ENCODE results near the gene PSMD1. TPM values are rescaled to one million over a fixed set of nuclear protein-coding genes. Genes with fewer than 3 reads are reported as not detected.

The PSMD1 gene
- total RNA-seq, 2 experiments from 2014 or later: 141 to 143 TPM

GRCh38 chr2:231197706-231198290 lies 141.1 kb downstream of the PSMD1 start:
- Mint-ChIP-seq H3K4me3 (peak overlapping the region; percentile 90), H3K9me3 (no peaks in the 10 kb centered on the region), H3K4me1 (peaks cover 23% of the 10 kb centered on the region), H3K27me3 (no peaks in the 10 kb centered on the region), H3K36me3 (no peaks in the 10 kb centered on the region), H3K27ac (peak overlapping the region; percentile 82)
- no peak for DNase-seq

DNA sequence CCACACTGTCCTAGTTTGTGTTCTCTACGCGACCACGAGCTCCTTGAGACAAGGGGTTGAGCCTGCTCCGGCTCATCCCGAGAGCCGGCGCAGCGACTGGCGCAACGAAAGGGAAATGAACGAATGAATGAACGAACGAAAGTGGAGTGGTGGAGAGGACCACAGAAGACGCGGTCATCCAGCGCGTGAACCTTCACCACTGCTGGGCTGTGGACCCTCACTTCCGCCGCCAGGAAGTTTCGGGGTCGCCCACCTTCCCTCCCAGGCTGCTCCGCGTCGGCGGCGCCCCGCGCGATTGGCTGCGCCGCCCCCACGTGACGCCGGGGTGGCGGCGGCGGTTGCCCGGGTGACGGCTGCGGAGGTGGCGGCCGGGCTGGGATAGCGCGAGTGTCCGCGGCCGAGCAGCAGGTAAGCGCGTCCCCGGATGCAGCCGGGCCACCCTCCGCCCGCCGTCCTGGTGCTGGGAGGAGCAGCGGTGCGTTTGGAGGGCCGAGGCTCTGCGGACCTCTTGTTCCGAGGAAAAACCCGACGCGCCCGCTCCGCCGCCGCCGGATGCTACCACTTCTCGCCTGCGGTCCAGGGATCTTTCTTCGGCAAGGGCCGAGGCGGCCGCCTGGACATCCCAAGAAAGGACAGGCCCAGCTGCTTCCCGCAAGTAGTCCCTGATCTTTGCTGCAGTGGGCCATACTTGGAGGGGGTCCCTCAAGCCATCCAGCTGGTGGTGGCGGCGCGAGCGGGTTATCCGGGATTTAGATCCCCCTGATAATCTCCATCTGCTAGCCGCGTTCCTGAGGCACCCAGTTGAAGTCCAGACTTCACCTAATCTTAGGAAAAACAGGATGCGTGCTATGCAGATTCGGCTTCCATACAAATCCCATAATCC lies 141.9 kb downstream of the PSMD1 start, which contains the start of gene ARMC9:
TSS of gene ARMC9 (plus strand) at position 341 of the 883 bp plus-strand sequence. CDS start 7,608 bp downstream, outside the sequence.
- no peaks in the 10 kb centered on the region for H3K36me3 Mint-ChIP-seq
- H3K4me3 Mint-ChIP-seq: peak within 1 kb of the TSS; percentile 90
- no peaks in the 10 kb centered on the region for H3K9me3 Mint-ChIP-seq
- no peaks in the 10 kb centered on the region for H3K27me3 Mint-ChIP-seq
- H3K4me1 Mint-ChIP-seq: peaks cover 23% of the 10 kb centered on the region
- peak within 1 kb of the TSS; percentile 82 for H3K27ac Mint-ChIP-seq
- DNase-seq: peak; percentile 88

GRCh38 chr2:231199219-231199618 lies 142.6 kb downstream of the PSMD1 start:
- H3K27ac Mint-ChIP-seq: no peak overlapping the region

DNA sequence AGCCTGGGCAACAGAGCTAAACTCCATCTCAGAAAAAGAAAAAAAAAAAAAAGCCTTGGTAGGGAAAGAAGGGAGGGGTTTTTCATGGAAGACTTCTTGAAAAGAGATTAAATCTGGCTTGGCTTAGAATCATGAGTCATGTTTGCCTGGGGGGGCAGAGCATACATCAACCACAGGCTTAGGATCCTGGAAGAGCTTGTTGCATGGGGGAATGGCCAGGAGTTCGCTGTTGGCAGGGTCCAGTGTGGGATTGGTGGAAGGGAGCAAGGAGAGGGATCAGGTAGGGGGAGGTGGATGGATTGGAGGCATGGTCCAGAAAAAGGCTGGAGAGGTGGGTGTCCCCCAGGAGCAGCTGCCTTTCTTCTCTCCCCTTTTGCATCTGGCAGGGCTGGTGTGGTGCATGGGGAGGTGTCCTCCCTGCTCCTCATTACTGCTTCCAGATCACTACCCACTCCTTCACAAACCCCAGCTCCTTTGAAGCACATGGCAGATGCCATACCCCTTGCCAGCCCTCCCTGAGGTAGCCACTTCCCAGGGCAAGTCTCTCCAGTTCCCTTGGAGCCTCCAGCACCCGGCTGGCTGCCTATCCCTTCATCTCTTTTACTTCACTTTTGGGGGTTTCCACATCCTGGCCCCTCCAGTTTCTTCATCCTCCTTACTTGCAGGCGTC lies 144.3 kb downstream of the PSMD1 start:
- Mint-ChIP-seq H3K4me1 (peaks cover 23% of the 10 kb centered on the region), H3K9me3 (no peaks in the 10 kb centered on the region), H3K27me3 (no peaks in the 10 kb centered on the region), H3K27ac (no peak overlapping the region), H3K4me3 (no peak overlapping the region), H3K36me3 (no peaks in the 10 kb centered on the region)
- no peak for DNase-seq

More at GRCh38 chr2:231199219-231199618, 142.6 kb downstream of the PSMD1 start:
- Mint-ChIP-seq H3K4me3 (peak overlapping the region; percentile 81), H3K36me3 (no peaks in the 10 kb centered on the region), H3K9me3 (no peaks in the 10 kb centered on the region), H3K27me3 (no peaks in the 10 kb centered on the region), H3K4me1 (peaks cover 23% of the 10 kb centered on the region)
- DNase-seq: no peak

GRCh38 chr2:231201475-231201814 lies 144.8 kb downstream of the PSMD1 start:
- no peak overlapping the region for H3K27ac Mint-ChIP-seq
- H3K27me3 Mint-ChIP-seq: no peaks in the 10 kb centered on the region
- H3K36me3 Mint-ChIP-seq: no peaks in the 10 kb centered on the region
- H3K4me1 Mint-ChIP-seq: peaks cover 23% of the 10 kb centered on the region
- H3K9me3 Mint-ChIP-seq: no peaks in the 10 kb centered on the region
- no peak overlapping the region for H3K4me3 Mint-ChIP-seq
- no peak for DNase-seq

DNA sequence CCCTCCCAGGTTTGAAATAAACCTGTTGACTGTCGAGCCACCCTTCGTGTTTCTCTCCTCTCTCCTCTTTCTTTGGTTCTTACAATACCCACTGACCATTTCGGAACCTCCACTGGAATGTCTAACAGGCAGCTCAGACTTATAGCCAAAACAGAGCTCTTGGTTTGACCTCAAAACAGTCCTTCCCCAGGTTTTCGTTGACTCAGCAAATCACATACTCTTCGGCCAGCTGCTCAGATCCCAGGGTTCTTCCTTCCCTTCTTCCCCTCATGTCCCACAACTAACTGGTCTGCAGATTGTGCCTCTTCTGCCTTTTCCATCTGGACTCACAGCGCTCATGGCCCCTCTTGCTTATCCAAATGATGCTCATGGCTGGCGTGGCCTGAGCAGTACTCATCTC lies 146.4 kb downstream of the PSMD1 start:
- Mint-ChIP-seq H3K36me3 (no peaks in the 10 kb centered on the region), H3K27me3 (no peaks in the 10 kb centered on the region), H3K9me3 (no peaks in the 10 kb centered on the region), H3K4me3 (no peak overlapping the region), H3K4me1 (peaks cover 18% of the 10 kb centered on the region), H3K27ac (no peak overlapping the region)
- DNase-seq: no peak

- Mint-ChIP-seq H3K4me3 (no peak overlapping the region), H3K4me1 (peaks cover 13% of the 10 kb centered on the region), H3K36me3 (no peaks in the 10 kb centered on the region), H3K27ac (no peak overlapping the region), H3K27me3 (no peaks in the 10 kb centered on the region), H3K9me3 (no peaks in the 10 kb centered on the region)
- no peak for DNase-seq
These were observed 147.5 kb downstream of the PSMD1 start for GRCh38 chr2:231204146-231204545.

GRCh38 chr2:231204581-231204980 lies 147.9 kb downstream of the PSMD1 start:
- H3K27me3 Mint-ChIP-seq: no peaks in the 10 kb centered on the region
- H3K4me1 Mint-ChIP-seq: peaks cover 11% of the 10 kb centered on the region
- H3K9me3 Mint-ChIP-seq: no peaks in the 10 kb centered on the region
- no peak for DNase-seq
- no peak overlapping the region for H3K27ac Mint-ChIP-seq
- no peak overlapping the region for H3K4me3 Mint-ChIP-seq
- H3K36me3 Mint-ChIP-seq: no peaks in the 10 kb centered on the region

GRCh38 chr2:231207734-231208133 lies 151.1 kb downstream of the PSMD1 start:
- Mint-ChIP-seq H3K9me3 (no peaks in the 10 kb centered on the region), H3K36me3 (no peaks in the 10 kb centered on the region), H3K27me3 (no peaks in the 10 kb centered on the region), H3K4me1 (peaks cover 2% of the 10 kb centered on the region), H3K27ac (no peak overlapping the region), H3K4me3 (no peak overlapping the region)
- no peak for DNase-seq

GRCh38 chr2:231210782-231211181 lies 154.1 kb downstream of the PSMD1 start:
- no peaks in the 10 kb centered on the region for H3K9me3 Mint-ChIP-seq
- no peak overlapping the region for H3K4me3 Mint-ChIP-seq
- no peaks in the 10 kb centered on the region for H3K27me3 Mint-ChIP-seq
- no peaks in the 10 kb centered on the region for H3K36me3 Mint-ChIP-seq
- no peak overlapping the region for H3K27ac Mint-ChIP-seq
- no peak for DNase-seq
- peaks cover 2% of the 10 kb centered on the region for H3K4me1 Mint-ChIP-seq

DNA sequence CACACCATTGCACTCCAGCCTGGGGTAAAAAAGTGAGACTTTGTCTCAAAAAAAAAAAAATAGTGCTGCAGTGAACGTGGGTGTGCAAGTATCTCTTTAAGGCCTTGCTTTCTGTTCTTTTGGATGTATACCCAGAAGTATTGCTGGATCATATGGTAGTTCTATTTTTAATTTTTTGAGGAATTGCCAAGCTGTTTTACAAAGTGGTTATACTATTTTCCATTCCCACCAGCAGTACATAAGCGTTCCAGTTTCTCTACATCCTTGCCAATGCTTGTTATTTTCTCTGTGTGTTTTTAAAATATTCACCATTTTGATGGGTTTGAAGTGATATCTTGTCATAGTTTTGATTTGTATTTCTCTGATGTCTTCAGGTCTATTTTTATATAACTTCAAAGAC lies 154.8 kb downstream of the PSMD1 start:
- Mint-ChIP-seq H3K4me1 (peaks cover 2% of the 10 kb centered on the region), H3K27me3 (no peaks in the 10 kb centered on the region), H3K27ac (no peak overlapping the region), H3K36me3 (no peaks in the 10 kb centered on the region), H3K9me3 (no peaks in the 10 kb centered on the region), H3K4me3 (no peak overlapping the region)
- DNase-seq: no peak

DNA sequence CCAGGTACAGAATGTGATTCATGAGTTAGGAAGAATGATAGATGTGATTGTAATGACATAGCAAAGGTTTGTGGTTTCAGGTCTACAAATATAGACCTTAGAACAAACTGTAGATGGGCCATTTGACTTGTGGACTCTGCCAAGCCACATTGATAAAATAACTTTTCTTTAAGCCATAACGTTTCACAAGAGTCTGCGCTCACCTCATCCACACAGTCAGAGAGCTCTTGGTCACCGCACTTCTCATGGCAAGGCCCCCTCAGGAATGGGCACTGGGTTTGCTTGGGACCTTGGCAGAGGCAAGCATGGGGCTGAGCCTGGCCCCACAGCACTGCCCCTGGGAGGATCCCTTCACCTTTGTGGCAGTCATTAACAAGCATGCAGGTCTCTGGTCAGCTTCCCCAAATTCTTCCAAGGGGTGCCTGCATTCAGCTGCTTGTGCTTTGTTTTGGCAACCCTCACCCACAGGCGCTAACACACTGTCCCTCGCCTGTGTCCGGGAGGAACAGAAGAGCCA lies 155.7 kb downstream of the PSMD1 start:
- DNase-seq: no peak
- Mint-ChIP-seq H3K4me1 (peaks cover 2% of the 10 kb centered on the region), H3K36me3 (no peaks in the 10 kb centered on the region), H3K9me3 (no peaks in the 10 kb centered on the region), H3K27me3 (no peaks in the 10 kb centered on the region), H3K27ac (no peak overlapping the region), H3K4me3 (no peak overlapping the region)

DNA sequence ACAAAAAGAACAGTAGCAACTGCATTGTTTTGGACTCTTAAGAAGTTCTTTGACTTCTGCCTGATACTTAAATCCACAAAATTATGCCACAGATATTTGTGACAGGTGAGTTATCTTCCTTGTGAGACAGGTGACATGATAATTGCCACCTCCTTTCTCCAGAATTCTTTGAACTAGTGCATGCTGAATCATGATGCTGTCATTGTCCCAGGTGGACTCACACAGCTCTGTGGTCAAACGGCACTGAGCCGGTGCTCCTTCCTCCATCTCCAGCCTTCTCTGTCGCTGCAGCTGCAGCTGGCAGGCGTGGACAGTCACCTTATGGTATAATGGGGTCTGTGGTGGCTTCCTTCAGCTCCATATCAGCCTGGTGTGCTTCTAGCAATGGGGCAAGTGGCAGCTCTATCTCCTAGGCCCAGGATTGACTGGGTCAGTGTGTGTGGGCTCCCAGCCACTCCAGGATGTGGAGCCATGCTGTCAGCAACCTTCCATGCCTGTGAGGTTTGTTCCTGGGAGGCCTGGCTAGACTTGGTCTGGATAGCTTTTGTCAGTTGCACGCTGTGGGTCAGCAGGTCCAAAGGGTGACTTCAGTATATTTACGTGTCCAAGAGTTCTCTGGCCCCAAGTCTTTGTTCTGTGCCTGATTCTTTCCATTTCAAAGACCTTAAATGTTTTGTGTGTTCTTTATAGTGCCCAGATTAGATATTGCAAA lies 157.4 kb downstream of the PSMD1 start:
- Mint-ChIP-seq H3K27me3 (no peaks in the 10 kb centered on the region), H3K4me1 (no peaks in the 10 kb centered on the region), H3K4me3 (no peak overlapping the region), H3K27ac (no peak overlapping the region), H3K9me3 (no peaks in the 10 kb centered on the region), H3K36me3 (no peaks in the 10 kb centered on the region)
- DNase-seq: no peak

- H3K9me3 Mint-ChIP-seq: no peaks in the 10 kb centered on the region
- no peak for DNase-seq
- no peaks in the 10 kb centered on the region for H3K4me1 Mint-ChIP-seq
- no peak overlapping the region for H3K27ac Mint-ChIP-seq
- H3K36me3 Mint-ChIP-seq: peaks cover 3% of the 10 kb centered on the region
- H3K27me3 Mint-ChIP-seq: no peaks in the 10 kb centered on the region
- H3K4me3 Mint-ChIP-seq: no peak overlapping the region
These were observed 161.7 kb downstream of the PSMD1 start for GRCh38 chr2:231218366-231218765.

DNA sequence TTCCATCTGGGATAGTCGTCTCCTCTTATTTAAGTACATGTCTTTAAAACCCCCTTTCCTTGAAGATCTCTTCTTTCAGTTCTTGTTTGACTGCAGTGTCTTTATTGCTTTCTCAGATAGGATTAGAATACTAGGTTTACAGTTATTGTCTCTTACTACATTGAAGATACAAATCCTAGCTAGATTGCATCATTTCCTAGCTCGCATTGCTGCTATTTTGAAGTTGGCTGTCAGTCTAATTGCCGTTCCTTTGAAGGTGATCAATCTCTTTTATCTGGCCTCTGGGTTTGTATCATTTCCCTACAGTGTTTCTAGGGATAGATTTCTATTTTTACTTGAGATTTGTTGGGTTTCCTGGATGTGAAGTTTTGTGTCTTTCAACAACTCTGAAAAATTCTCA lies 162.6 kb downstream of the PSMD1 start:
- DNase-seq: no peak
- H3K27ac Mint-ChIP-seq: no peak overlapping the region
- no peaks in the 10 kb centered on the region for H3K9me3 Mint-ChIP-seq
- H3K4me3 Mint-ChIP-seq: no peak overlapping the region
- H3K4me1 Mint-ChIP-seq: no peaks in the 10 kb centered on the region
- no peaks in the 10 kb centered on the region for H3K27me3 Mint-ChIP-seq
- peaks cover 3% of the 10 kb centered on the region for H3K36me3 Mint-ChIP-seq

Measured in activated naive CD8-positive, alpha-beta T cell treated with anti-CD3 and anti-CD28 coated beads for 36 hours (primary cell).